WERI-Rb-1 (cell line): ENCODE measurements around the gene BRD1.

Experiments used
- DNase-seq: peaks from one replicate; pipeline ENCODE4 v3.0.0-alpha.2; 2020
- H3K27ac ChIP-seq: fragments of 250-450 bp; sonication (Bioruptor Pico); 2 replicates; pipeline ENCODE4 v1.5.1; 2020; ENCODE audit warnings: mild to moderate bottlenecking, moderate library complexity
- H3K27me3 ChIP-seq: fragments of 250-450 bp; sonication (Bioruptor Pico); 2 replicates; pipeline ENCODE4 v1.5.1; 2021; ENCODE audit warnings: mild to moderate bottlenecking, low read depth, moderate library complexity; ENCODE audit not compliant: insufficient read depth, severe bottlenecking
- H3K36me3 ChIP-seq: fragments of 250-450 bp; sonication (Bioruptor Pico); 2 replicates; pipeline ENCODE4 v1.5.1; 2020; ENCODE audit warnings: mild to moderate bottlenecking, moderate library complexity
- H3K4me3 ChIP-seq: 2 replicates; pipeline ENCODE4 v1.5.1; 2011; ENCODE audit warnings: low read depth, mild to moderate bottlenecking, control low read depth, low read length
- H3K9me3 ChIP-seq: fragments of 250-450 bp; sonication (Bioruptor Pico); 2 replicates; pipeline ENCODE4 v1.5.1; 2021; ENCODE audit warnings: mild to moderate bottlenecking, moderate library complexity; ENCODE audit not compliant: severe bottlenecking
- TF ChIP-seq, protein P1 (sequence below): IDR thresholded peaks from 2 replicates; pipeline ENCODE4 v1.5.1; 2011; ENCODE audit warnings: low read depth, mild to moderate bottlenecking, control low read depth, inconsistent platforms, low read length

Gene BRD1

GRCh38 chr22:49769691-49770546 lies 57.8 kb downstream of the BRD1 start:
- H3K4me3 ChIP-seq, result no peak overlapping the region
- peak overlapping the region; percentile 48 for H3K27ac ChIP-seq
- H3K9me3 ChIP-seq, result peaks cover 4% of the 10 kb centered on the region
- no peaks in the 10 kb centered on the region for H3K27me3 ChIP-seq
- peaks cover 30% of the 10 kb centered on the region for H3K36me3 ChIP-seq
- no peak for DNase-seq
- TF ChIP-seq, protein P1, sequence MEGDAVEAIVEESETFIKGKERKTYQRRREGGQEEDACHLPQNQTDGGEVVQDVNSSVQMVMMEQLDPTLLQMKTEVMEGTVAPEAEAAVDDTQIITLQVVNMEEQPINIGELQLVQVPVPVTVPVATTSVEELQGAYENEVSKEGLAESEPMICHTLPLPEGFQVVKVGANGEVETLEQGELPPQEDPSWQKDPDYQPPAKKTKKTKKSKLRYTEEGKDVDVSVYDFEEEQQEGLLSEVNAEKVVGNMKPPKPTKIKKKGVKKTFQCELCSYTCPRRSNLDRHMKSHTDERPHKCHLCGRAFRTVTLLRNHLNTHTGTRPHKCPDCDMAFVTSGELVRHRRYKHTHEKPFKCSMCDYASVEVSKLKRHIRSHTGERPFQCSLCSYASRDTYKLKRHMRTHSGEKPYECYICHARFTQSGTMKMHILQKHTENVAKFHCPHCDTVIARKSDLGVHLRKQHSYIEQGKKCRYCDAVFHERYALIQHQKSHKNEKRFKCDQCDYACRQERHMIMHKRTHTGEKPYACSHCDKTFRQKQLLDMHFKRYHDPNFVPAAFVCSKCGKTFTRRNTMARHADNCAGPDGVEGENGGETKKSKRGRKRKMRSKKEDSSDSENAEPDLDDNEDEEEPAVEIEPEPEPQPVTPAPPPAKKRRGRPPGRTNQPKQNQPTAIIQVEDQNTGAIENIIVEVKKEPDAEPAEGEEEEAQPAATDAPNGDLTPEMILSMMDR, result no peak

DNA sequence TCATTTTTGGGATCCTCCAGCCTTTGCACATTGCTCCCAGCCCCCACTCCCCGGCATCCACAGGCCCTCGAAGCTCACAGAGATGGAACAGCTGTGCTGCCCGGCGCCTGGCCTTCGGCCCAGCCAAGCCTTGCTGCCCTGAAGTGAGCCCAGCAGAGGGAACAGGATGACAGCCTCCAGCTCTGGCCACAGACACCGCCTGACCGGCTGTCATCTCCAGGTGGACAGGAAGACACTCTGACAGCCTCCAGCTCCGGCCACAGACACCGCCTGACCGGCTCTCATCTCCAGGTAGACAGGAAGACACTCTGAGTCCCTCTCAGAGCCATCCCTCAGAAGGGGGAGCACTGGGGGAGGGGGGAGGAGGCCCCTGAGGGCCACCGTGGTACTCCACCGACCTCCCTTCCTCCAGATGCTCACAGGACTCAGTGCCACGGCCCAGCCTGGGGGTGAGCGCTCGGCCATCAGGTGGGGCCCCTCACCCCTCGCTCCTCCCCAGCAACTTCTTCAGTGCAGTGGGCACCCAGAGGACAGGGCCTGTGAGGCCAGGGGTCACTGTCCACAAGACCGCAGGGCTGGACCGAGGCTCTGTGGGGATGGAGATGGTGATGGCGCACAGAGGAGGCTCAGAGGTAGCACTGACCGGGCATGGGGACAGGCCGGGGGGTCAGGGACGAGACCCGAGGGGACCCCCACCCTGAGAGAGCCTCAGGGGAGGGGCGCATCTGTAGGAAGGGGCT lies 58.6 kb downstream of the BRD1 start:
- Histone ChIP-seq H3K9me3 (peaks cover 4% of the 10 kb centered on the region), H3K4me3 (no peak overlapping the region), H3K27ac (peak overlapping the region; percentile 48), H3K36me3 (peaks cover 22% of the 10 kb centered on the region), H3K27me3 (no peaks in the 10 kb centered on the region)
- peak; percentile 67 for DNase-seq
- TF ChIP-seq, protein P1, result no peak

GRCh38 chr22:49768077-49768910 lies 59.4 kb downstream of the BRD1 start:
- Histone ChIP-seq H3K9me3 (peaks cover 4% of the 10 kb centered on the region), H3K27ac (peak overlapping the region; percentile 48), H3K27me3 (no peaks in the 10 kb centered on the region), H3K4me3 (no peak overlapping the region), H3K36me3 (peaks cover 14% of the 10 kb centered on the region)
- DNase-seq, result no peak
- TF ChIP-seq, protein P1, result no peak

- H3K9me3 ChIP-seq, result peaks cover 4% of the 10 kb centered on the region
- H3K4me3 ChIP-seq, result no peak overlapping the region
- H3K27ac ChIP-seq, result peak overlapping the region; percentile 20; the same call in 1 of the 2 replicates
- no peaks in the 10 kb centered on the region for H3K27me3 ChIP-seq
- peak; percentile 55 for DNase-seq
- H3K36me3 ChIP-seq, result peaks cover 9% of the 10 kb centered on the region
- TF ChIP-seq, protein P1, result peak; percentile 77
Observed at GRCh38 chr22:49767355-49768062, 60.2 kb downstream of the BRD1 start.

GRCh38 chr22:49765951-49766350 lies 61.7 kb downstream of the BRD1 start:
- Histone ChIP-seq H3K9me3 (peaks cover 4% of the 10 kb centered on the region), H3K27ac (no peak overlapping the region), H3K4me3 (no peak overlapping the region), H3K27me3 (no peaks in the 10 kb centered on the region), H3K36me3 (no peaks in the 10 kb centered on the region)
- no peak for DNase-seq
- TF ChIP-seq, protein P1, result no peak
